Activated CD4-positive, CD25-positive, alpha-beta regulatory T cell treated with anti-CD3 and anti-CD28 coated beads, Interleukin-2, amount 50 U/mL, for 24 hours (primary cell): ENCODE results near the gene IPO8.
"Not testable (repeated sequence)": the region's sequence is repeated elsewhere in the genome, so short reads cannot be mapped to it uniquely, and the experiment has no call there.

Source experiments
- ATAC-seq, 2 donors: fragments of 150-1000 bp; cut with Tn5 transposase; one replicate each; pipeline ENCODE4 v1.10.0; 2021; ENCODE audit warnings: mild to moderate bottlenecking in 1 of 2, moderate library complexity in 1 of 2

IPO8 gene

DNA sequence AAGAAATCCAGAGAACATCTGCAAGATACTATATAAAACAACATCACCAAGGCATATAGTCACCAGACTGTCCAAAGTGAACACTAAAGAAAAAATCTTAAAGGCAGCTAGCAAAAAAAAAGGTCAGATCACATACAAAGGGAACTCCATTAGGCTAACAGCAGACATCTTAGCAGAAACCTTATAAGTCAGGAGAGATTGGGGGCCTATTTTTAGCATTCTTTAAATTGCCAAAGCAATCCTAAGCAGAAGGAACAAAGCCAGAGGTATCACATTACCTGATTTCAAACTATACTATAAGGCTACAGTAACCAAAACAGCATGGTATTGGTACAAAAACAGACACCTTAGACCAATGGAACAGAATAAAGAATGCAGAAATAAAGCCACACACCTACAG is 92.5 kb downstream of the IPO8 start:
- no peak for ATAC-seq

DNA sequence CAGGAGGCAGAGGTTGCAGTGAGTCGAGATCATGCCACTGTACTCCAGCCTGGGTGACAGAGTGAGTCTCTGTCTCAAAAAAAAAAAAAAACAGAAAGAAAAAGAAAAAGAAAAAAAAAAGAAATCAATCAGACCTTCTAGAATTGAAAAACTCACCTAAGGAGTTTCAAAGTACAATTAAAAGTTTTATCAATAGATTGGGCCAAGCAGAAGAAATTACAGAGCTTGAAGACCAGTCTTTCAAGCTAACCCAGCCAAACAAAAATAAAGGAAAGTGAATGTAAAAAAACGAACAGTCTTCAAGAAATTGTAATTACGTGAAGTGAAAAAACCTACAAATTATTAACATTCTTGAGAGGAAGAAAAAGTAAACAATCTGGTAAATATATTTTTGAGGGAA is 93.0 kb downstream of the IPO8 start:
- ATAC-seq = no peak

DNA sequence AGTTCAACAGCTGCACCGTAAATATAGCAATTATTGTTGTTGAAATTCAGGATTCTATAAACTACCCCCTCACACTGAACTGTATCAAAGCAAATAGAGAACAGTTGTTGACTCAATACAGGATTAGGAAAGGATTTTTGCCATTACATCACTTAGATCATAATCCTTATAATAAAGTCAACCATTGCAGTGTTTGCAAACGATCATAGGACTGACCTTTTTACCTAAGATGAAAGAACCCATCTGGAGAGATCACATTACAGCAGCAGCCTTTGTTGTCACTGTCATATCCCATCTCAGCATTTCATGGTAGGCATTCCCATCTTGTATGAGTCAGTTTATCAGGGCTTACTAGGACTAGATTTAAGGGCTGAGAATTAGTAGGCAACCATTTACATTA is 96.1 kb downstream of the IPO8 start:
- ATAC-seq = no peak

DNA sequence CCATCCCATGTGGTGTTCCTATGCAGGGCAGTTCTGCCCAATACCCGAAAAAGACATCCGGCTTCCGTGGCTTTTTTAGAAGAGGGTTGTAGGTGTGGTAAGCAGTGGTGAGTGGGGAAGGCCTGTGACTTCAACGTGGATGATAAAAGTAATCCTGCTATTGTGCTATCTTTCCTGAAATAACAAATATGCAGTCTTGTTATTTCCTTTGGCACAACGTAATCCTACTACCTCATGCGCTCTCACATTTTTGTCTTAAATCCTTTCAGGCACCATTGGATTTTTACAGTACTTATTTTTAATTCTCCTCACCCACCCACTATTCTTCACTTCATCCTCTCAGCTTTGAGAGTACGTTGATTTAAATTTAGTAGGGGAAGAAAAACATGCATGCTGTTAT is 96.8 kb downstream of the IPO8 start:
- no peak for ATAC-seq

DNA sequence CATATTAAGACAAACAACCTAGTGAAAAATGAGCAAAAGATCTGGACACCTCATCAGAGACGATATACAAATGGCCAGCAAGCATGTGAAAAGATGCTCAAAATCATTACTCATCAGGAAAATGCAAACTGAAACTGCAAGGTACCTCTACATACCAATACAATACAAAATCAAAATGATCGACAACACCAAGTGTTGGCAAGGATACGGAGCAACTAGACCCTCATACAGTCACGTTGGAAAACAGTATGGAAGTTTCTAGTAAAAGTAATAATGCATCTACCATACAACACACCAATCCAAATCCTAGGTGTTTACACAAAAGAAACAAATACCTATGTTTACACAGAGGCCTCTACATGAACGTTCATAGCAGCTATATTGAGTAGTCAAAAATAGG is 99.9 kb downstream of the IPO8 start:
- no peak for ATAC-seq

DNA sequence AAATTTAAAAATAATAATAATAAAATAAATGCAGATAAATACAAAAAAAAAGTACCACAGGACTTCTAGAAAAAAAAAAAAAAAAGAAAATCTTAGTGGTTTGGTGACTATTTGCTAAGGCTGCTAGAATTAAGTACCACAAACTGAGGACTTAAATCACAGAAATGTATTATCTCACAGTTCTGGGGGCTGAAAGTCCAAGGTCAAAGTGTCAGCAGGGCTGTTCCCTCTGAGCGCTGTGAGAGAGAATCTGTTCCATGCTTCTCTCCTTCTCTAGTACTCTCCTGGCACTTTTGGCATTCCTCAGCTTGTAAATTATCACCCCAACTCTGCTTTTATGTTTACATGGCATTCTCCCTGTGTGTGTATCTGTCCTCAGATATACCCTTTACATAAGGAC is 101.2 kb downstream of the IPO8 start:
- no peak for ATAC-seq

DNA sequence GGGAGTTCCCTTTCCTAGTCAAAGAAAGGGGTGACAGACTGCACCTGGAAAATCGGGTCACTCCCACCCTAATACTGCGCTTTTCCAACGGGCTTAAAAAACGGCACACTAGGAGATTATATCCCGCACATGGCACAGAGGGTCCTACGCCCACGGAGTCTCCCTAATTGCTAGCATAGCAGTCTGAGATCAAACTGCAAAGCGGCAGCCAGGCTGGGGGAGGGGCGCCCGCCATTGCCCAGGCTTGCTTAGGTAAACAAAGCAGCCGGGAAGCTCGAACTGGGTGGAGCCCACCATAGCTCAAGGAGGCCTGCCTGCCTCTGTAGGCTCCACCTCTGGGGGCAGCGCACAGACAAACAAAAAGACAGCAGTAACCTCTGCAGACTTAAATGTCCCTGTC is 107.1 kb downstream of the IPO8 start:
- ATAC-seq = not testable (repeated sequence)

DNA sequence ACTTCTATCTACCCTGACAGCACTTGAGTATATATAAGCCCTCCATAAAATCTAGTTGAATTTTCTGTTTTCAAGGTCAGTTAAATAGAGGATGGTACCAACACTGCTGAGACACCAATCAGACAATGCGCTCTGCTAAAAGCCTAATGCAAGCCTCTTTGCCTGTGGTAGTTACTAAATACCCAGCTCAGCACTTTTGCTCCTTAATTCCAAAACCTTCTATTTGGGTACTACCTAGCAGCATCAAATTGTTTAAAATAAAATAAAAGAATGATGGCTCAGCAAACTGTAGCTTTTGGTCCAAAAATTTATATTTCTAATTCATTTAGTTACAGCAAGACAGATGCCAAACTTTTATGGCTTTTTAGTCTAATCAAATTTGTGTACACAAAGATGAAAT is 107.9 kb downstream of the IPO8 start:
- no peak for ATAC-seq

DNA sequence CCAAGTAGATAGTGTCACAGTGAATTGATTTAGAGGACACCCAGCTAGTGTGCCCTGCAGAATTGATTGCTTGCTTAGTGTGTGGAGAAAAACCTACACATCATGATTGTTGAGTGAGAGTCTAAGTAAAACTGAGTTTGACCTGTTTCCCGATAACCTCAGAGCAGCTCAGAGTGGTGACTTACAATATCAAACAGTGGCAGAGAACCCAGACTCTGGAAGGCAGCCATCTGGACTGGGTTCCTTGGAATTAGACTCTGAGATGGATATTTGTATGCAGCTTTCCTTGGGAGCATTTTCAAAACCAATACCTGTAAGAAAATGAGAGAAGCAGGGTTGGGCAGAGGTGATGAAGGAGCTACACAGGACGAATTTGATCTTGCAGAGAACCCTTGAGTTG is 109.8 kb downstream of the IPO8 start:
- ATAC-seq = no peak

DNA sequence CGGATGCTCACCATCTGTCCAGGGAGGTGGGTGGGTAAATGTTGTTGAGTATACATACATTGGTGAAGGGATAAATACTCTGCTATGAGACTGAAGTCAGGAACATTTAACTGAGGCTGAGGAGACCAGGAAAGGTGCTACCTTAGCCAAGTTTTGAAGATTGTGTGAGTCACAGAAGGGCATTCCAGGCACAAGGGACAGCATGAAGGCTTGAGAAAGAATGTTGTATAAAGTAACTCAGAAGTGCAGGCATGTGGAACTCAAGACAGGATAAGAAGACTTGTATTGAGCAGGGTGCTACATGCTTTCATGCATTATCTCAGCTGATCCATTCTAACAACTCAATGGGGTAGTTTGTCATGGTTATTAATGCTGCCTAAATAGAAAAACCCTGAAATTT is 112.7 kb downstream of the IPO8 start:
- ATAC-seq = no peak

DNA sequence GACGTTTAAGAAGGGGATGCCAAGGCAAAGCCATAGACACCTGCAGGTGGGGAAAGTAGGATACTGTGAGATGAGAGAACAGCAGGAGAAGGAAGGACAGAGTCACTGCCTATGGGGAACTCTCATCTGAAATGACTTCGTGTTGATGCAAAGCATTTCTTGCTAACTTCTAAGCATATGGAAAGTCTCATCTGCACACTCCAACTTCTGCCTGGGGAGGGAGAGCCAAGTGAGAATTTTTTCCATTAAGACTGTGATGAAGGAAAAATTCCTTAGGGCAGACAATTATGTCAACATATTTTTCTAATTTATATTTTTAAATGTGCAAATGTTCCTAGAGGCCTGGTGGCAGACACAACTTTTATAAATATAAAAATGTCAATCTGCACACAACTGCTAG is 115.3 kb downstream of the IPO8 start:
- no peak for ATAC-seq
